GM19238 (cell line): ENCODE data around the gene ZNF101.
"Not testable (repeated sequence)": the region's sequence is repeated elsewhere in the genome, so short reads cannot be mapped to it uniquely, and the experiment has no call there.

Experiments used
- DNase-seq: peaks from one replicate; pipeline ENCODE4 v3.0.0; 2011; ENCODE audit warnings: low spot score; ENCODE audit not compliant: insufficient read length

ZNF101 gene

DNA sequence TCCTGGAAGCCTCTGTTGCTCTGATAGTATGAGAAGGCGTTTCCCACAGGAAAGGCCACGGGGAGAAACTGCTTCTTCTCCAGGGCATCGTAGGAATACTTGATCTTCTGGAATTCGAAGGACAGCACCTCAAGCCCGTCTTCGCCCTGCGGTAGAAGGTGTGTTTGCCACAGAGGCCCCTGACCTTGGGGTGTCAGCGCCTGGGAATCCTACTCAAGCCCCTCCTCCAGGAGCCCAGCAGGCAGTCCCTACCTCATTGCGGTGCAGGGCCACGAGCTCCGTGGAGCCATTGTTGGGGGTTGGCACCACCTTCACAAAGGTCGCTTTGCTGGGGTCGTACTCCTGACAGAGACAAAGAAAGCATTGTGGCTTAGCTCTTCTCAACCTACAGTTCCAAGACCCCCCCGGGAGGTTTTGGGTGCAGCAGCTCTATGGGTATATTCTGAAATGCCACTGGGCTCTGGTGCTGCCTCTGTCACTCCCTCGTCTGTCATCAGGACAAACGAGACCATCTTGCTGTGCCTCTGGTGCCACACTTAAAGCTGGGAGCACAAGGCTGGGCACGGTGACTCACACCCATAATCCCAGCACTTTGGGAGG, 8.9 kb upstream of the ZNF101 start:
- DNase-seq, result no peak

- DNase-seq, result no peak
Observed at GRCh38 chr19:19661141-19661674, 7.4 kb upstream of the ZNF101 start.

- peak; percentile 73 for DNase-seq
Observed at GRCh38 chr19:19661675-19662251, 6.9 kb upstream of the ZNF101 start.

- DNase-seq, result no peak
Observed at GRCh38 chr19:19662344-19662743, 6.3 kb upstream of the ZNF101 start.

DNA sequence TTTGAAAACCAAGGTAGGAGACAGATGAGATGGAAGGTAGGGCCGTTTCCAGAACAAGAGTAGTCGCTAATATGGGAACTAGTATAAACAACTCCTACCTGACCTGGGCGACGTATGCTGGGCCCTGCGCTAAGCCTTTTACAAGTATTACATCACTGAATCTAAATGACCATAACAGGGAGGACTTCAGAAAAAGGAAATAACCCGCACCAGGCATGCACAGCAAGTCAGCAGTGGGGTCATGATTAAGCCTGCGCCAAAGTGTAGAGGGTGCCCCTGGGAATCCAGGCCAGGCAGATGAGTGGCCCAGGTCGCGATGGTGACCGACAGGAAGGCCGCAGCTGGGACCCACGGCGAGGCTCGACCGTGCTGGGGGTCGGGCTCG, 5.8 kb upstream of the ZNF101 start:
- no peak for DNase-seq

DNA sequence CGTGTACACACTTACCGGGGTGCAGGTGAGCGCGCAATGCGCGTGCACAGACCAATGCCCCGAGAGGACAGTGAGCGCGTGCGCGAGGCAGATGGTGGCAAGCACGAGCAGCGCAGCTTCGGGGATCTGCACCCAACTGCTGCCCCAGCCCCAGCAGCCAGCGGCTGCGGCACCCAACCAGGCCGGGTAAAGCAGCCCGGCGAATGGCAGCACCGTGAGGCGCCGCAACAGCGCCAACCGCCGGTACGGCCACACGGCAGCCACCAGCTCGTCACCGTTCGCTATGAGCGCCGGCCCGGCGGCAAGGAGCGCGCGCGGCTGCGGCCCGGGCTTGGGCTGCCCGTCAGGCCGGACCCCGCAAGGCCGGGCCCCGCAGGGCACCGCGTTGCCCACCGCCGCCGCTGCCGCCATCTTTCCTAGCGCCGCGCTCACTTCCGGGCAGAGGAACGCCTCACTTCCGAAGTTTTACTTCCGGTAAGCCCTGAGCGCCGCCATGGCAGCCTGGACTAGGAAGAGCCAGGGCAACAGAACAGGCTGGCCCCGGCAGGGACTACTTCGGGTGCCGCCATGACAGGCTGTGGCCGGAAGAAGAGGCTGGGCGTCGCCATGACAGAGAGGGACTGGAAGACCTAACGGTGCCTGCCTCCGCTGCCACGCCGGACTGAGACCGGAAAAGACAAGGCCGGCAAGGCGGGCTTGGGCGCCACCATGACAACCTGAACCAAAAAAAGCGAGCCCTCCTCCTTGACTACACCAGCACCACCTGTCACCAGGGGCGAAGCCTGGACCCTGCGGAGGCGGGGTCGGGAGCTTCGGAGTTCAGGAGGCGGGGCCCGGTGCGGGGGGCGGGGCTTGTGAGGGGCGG, 5.2 kb upstream of the ZNF101 start, which contains the start of gene ATP13A1:
ATP13A1 (minus strand) TSS at position 421 of the 865 bp plus-strand sequence; CDS start at position 411, 10 bp downstream.
- peak; percentile 79 for DNase-seq

GRCh38 chr19:19665420-19665948, 3.2 kb upstream of the ZNF101 start:
- not testable (repeated sequence) for DNase-seq

DNA sequence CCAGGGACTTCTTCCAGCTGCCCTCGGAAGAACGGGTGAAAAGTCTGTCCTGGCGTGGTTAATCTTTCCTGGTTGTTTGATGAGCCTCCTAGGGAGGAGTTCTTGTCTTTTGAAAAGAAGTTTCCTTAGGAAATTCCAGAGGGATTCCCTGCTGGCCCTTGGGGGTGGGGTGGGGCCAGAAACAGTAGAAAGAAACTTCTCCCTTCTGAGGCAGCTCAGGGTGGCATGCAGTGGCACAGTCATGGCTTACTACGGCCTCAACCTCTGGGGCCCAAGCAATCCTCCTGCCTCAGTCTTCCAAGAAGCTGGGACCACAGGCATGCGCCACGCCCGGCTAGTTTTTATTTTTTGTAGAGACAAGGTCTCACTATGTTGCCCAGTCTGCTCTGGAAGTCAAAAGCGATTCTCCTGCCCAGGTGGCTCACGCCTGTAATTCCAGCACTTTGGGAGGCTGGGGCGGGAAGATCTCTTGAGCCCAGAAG, 1.5 kb downstream of the ZNF101 start:
- no peak for DNase-seq

GRCh38 chr19:19672816-19673215, 4.2 kb downstream of the ZNF101 start:
- no peak for DNase-seq

DNA sequence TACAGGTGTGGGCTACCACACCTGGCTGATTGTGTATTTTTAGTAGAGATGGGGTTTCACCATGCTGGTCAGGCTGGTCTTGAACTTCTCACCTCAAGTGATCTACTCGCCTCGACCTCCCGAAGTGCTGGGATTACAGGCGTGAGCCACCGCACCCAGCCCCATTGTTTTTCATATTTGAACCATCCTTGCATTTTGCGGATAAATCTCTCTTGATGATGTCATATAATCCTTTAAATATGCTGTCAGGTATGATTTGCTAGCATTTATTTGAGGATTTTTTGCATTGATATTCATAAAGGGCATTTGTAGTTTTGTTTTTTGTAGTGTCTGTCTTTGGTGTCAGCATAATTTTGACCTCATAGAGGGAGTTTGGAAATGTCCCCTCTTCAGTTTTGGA, 5.7 kb downstream of the ZNF101 start:
- DNase-seq, result no peak

- no peak for DNase-seq
Observed at GRCh38 chr19:19677579-19677978, 8.9 kb downstream of the ZNF101 start.

- no peak for DNase-seq
Observed at GRCh38 chr19:19679176-19680073, 10.8 kb downstream of the ZNF101 start.

GRCh38 chr19:19686119-19686518, 17.5 kb downstream of the ZNF101 start:
- not testable (repeated sequence) for DNase-seq

- no peak for DNase-seq
Observed at GRCh38 chr19:19686580-19686979, 17.9 kb downstream of the ZNF101 start.

DNA sequence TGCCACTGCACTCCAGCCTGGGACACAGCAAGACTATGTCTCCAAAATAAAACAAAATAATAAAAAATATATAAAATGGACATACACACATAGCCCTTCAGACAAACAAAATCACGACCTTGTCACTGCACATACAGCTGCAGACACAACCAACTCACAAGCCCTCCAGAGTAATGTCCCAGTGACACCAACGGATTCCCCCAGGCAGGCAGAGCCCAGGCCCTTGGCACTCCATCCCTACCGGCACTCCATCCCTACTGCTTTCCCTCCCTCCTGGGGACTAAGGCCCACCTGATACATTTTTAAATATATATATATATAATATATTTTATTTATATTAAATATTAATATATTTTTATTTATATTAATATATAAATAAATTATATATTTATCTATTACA, 18.5 kb downstream of the ZNF101 start:
- DNase-seq, result peak; percentile 16

DNA sequence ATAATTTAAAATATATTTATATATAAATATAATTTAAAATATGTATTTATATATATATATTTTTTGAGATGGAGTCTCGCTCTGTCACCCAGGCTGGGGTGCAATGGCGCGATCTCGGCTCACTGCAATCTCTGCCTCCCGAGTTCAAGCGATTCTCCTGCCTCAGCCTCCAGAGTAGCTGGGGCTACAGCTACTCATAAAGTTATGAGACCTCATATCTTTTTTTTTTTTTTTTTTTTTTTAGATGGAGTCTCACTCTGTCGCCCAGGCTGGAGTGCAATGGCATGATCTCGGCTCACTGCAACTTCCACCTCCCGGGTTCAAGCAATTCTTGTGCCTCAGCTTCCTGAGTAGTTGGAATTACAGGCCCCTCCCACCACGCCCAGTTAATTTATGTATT, 20.4 kb downstream of the ZNF101 start:
- not testable (repeated sequence) for DNase-seq

DNA sequence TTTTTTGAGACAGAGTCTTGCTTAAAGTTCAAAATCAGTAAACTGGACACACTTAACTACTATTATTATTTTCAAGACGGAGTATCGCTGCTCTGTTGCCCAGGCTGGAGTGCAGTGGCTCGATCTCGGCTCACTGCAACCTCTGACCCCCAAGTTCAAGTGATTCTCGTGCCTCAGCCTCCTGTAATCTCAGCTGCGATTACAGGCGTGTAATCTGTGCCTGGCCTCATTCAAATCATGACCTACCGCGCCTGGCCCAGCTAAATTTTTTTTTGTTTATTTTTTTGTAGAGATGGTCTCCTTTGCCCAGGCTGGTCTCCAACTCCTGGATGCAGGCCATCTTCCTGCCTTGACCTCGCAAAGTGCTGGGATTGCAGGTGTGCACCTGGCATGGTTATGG, 23.0 kb downstream of the ZNF101 start:
- DNase-seq, result no peak

GRCh38 chr19:19696386-19696785, 27.7 kb downstream of the ZNF101 start:
- DNase-seq, result no peak

DNA sequence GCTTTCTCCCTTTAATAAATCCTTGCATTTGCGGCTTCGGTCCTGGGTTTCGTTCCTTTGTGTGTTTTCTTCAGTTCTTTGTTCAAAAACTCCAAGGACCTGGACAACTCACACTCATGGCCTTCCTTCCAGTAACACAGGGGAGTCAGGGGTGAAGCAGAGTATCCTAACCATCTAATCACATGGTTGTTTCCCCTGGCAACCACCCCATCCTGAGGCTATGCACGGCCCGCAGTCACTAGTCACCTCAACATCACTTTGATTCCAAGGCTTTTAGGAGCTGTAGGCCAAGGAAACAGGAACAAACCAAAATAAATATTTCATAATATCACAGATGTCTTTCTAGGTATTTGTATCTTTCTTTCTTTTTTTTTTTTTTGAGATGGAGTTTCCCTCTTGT, 28.9 kb downstream of the ZNF101 start:
- DNase-seq, result no peak

DNA sequence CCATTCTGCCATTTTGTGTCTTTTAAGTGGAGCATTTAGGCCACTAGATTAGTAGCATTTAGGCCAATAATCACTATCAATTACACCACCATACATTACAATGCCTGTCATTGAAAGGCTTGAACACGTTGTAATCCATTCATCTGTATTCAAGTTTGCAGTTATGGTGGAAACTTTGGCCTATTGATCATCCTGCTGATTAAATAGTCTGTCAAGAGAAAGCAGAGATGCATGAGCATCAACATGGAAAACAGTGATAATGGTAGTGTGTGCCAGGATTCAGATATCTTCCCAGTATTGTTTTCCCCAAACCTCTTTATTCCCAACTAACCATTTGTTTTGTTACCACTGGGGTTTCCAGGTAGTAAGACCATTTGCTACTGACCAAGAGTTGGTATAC, 31.9 kb downstream of the ZNF101 start:
- not testable (repeated sequence) for DNase-seq

GRCh38 chr19:19704836-19705235, 36.2 kb downstream of the ZNF101 start:
- DNase-seq, result no peak
